Vagina (tissue), 2 donors: ENCODE results near the gene ANKLE2.

Source experiments
- POLR2A ChIP-seq, 2 donors: fragments of 450-650 bp; IDR thresholded peaks; one replicate each; pipeline ENCODE4 v1.6.1; 2017; ENCODE audit warnings: antibody characterized with exemption in 2 of 2, mild to moderate bottlenecking in 2 of 2, moderate library complexity in 2 of 2
- POLR2AphosphoS5 ChIP-seq, 2 donors: sonication (generic); formaldehyde crosslinking; IDR thresholded peaks; one replicate each; pipeline ENCODE4 v1.9.0; 2017; ENCODE audit warnings: antibody characterized with exemption in 2 of 2, mild to moderate bottlenecking in 2 of 2, low read depth in 1 of 2; ENCODE audit not compliant: insufficient read depth in 1 of 2
- TF ChIP-seq, protein P1 (sequence below), 3 experiments: fragments of 450-650 bp in 2 of 3; fragments of 200-600 bp in 1 of 3; sonication (generic) in 1 of 3; IDR thresholded peaks; one replicate each; pipeline ENCODE4 v1.5.1; 2017 to 2019; ENCODE audit warnings: antibody characterized with exemption in 3 of 3, mild to moderate bottlenecking in 2 of 3, moderate library complexity in 2 of 3

DNA sequence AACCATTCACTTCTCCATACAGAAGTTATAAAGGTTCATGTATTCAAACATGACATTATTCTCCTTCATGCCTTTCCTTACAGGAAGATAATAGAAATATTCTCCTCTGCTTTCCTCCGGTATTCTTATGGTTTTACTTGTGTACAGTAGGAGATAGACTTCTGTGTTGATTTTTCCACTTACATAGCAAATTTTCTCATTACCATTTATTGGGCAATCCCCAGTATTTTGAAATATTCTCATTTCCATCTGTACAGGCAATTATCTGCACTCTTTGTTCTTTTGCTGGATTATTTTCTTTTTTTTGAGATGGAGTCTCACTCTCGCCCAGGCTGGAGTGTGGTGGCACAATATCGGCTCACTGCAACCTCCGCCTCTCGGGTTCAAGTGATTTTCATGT is 63.3 kb downstream of the ANKLE2 start:
- TF ChIP-seq, protein P1, sequence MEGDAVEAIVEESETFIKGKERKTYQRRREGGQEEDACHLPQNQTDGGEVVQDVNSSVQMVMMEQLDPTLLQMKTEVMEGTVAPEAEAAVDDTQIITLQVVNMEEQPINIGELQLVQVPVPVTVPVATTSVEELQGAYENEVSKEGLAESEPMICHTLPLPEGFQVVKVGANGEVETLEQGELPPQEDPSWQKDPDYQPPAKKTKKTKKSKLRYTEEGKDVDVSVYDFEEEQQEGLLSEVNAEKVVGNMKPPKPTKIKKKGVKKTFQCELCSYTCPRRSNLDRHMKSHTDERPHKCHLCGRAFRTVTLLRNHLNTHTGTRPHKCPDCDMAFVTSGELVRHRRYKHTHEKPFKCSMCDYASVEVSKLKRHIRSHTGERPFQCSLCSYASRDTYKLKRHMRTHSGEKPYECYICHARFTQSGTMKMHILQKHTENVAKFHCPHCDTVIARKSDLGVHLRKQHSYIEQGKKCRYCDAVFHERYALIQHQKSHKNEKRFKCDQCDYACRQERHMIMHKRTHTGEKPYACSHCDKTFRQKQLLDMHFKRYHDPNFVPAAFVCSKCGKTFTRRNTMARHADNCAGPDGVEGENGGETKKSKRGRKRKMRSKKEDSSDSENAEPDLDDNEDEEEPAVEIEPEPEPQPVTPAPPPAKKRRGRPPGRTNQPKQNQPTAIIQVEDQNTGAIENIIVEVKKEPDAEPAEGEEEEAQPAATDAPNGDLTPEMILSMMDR (IDR thresholded peaks at IDR 0.05), result no peak
- TF ChIP-seq POLR2AphosphoS5 (IDR thresholded peaks at IDR 0.05; ENCODE audit: insufficient read depth in 1 of 2, low read depth in 1 of 2), result no peak
- TF ChIP-seq POLR2A (IDR thresholded peaks at IDR 0.05), result no peak
